AG10803 (cell line): Measurements from ENCODE around the gene ARMC2.
"Not testable (repeated sequence)": the region's sequence is repeated elsewhere in the genome, so short reads cannot be mapped to it uniquely, and the experiment has no call there.

Experiments used
- DNase-seq: peaks from one replicate; pipeline ENCODE4 v3.0.0; 2010; ENCODE audit warnings: low read depth
- H3K4me3 ChIP-seq: 2 replicates; pipeline ENCODE4 v1.5.1; 2011; ENCODE audit warnings: mild to moderate bottlenecking, low read length, control low read depth
- TF ChIP-seq, protein P1 (sequence below): conservative IDR thresholded peaks from 2 replicates; pipeline ENCODE4 v1.5.1; 2011; ENCODE audit warnings: mild to moderate bottlenecking, low read length, control low read depth, inconsistent platforms

ARMC2 gene

GRCh38 chr6:108850669-108851465 lies 2.6 kb downstream of the ARMC2 start:
- TF ChIP-seq, protein P1, sequence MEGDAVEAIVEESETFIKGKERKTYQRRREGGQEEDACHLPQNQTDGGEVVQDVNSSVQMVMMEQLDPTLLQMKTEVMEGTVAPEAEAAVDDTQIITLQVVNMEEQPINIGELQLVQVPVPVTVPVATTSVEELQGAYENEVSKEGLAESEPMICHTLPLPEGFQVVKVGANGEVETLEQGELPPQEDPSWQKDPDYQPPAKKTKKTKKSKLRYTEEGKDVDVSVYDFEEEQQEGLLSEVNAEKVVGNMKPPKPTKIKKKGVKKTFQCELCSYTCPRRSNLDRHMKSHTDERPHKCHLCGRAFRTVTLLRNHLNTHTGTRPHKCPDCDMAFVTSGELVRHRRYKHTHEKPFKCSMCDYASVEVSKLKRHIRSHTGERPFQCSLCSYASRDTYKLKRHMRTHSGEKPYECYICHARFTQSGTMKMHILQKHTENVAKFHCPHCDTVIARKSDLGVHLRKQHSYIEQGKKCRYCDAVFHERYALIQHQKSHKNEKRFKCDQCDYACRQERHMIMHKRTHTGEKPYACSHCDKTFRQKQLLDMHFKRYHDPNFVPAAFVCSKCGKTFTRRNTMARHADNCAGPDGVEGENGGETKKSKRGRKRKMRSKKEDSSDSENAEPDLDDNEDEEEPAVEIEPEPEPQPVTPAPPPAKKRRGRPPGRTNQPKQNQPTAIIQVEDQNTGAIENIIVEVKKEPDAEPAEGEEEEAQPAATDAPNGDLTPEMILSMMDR = no peak
- DNase-seq = no peak
- no peak overlapping the region for H3K4me3 ChIP-seq

DNA sequence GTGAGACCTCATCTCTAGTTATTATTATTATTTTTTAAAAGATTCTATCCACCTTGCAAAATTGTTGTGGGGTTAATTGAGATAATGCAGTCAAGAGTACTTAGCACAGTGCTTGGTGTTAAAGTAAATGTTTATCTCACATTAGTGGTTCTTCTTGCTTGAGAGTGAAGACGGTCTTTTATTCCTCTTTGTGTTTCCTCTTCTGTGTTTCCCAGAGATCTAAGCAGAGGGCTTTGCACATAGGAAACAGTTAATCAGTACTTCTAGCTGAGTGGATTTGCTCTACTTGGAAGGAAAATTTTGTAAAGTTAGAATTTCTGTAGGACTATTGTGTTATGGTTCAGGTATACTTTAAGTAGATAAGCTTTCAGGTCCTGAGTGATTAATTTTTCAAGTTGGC lies 3.5 kb downstream of the ARMC2 start:
- TF ChIP-seq, protein P1 = no peak
- H3K4me3 ChIP-seq = no peak overlapping the region
- DNase-seq = no peak

GRCh38 chr6:108853077-108853476 lies 4.9 kb downstream of the ARMC2 start:
- no peak for DNase-seq
- no peak overlapping the region for H3K4me3 ChIP-seq
- TF ChIP-seq, protein P1 = no peak

GRCh38 chr6:108862479-108863191 lies 14.4 kb downstream of the ARMC2 start:
- DNase-seq = no peak

GRCh38 chr6:108865751-108866286 lies 17.6 kb downstream of the ARMC2 start:
- H3K4me3 ChIP-seq = not testable (repeated sequence)

More at GRCh38 chr6:108862479-108863191, 14.4 kb downstream of the ARMC2 start:
- no peak overlapping the region for H3K4me3 ChIP-seq
- TF ChIP-seq, protein P1 = no peak

DNA sequence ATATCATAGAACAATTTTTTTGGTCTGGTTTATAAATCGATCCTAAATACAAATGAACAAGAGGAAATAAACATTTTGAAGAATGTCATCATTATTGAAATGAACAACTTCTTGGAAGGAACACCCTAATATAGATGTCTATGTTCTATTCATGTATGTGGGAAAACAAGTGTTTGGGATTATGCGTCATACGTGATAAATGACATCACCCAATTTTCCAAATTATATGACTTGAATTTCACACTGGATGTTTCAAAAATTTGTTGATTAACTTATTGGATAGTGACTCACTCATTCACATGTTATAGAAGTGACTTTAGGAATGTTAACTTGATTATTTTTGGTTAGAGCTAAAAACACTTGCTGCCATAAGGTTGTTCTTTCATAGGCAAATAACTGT lies 18.6 kb downstream of the ARMC2 start:
- DNase-seq = no peak
- no peak overlapping the region for H3K4me3 ChIP-seq
- TF ChIP-seq, protein P1 = no peak

More at GRCh38 chr6:108865751-108866286, 17.6 kb downstream of the ARMC2 start:
- not testable (repeated sequence) for DNase-seq

DNA sequence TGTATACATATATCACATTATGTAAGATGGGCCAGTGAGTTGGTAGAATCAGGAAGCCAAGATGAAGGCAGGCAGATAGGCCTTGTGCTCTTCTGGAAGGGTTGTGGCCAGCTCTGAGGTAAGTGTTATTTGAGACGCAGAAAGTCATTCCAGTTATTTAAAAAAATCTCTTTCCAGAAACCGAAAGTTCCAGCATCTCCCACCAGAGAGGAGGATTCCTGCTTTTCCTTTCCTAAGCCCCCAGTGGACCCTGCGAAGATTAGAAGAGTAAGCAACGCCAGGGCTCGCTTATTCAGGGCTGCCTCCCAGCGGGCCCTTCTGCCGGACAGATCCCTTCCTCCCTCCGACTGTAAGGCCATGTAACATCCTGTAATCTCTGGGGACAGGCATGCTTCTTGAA lies 20.4 kb downstream of the ARMC2 start:
- no peak overlapping the region for H3K4me3 ChIP-seq
- TF ChIP-seq, protein P1 = no peak
- DNase-seq = no peak
